ENCODE measurements around the gene NELFCD. TPM values are rescaled to one million over a fixed set of nuclear protein-coding genes. Genes with fewer than 3 reads are reported as not detected.

NELFCD gene
- total and polyA plus RNA-seq, 9 donors: 36.0 to 69.6 (median 58.9) TPM

- no peaks in the 10 kb centered on the region for H3K27me3 ChIP-seq (ENCODE audit: control insufficient read depth, insufficient read depth, low read length)
- DNase-seq: no peak
- peaks cover 2% of the 10 kb centered on the region for H3K4me1 ChIP-seq (ENCODE audit: control insufficient read depth, insufficient read depth, low read length)
- H3K27ac ChIP-seq (ENCODE audit: low read length): no peak overlapping the region
- H3K4me3 ChIP-seq (ENCODE audit: low read length): no peak overlapping the region
- H3K9me3 ChIP-seq (replicated peaks; ENCODE audit: control insufficient read depth, low read depth, low read length): no peaks in the 10 kb centered on the region
- H3K36me3 ChIP-seq (ENCODE audit: control insufficient read depth, insufficient read depth, low read length): peaks cover 37% of the 10 kb centered on the region
- WGBS (ENCODE audit: insufficient coverage): 96% methylated on average over 24 of the region's 24 CpGs
Measured at GRCh38 chr20:59024111-59024530, 43.1 kb downstream of the NELFCD start.

GRCh38 chr20:59025086-59025485 is 44.0 kb downstream of the NELFCD start:
- no peak overlapping the region for H3K27ac ChIP-seq (ENCODE audit: low read length)
- H3K4me3 ChIP-seq (ENCODE audit: low read length): no peak overlapping the region
- WGBS (ENCODE audit: insufficient coverage): 60% methylated on average over 1 of the region's 2 CpGs
- peaks cover 2% of the 10 kb centered on the region for H3K4me1 ChIP-seq (ENCODE audit: control insufficient read depth, insufficient read depth, low read length)
- no peaks in the 10 kb centered on the region for H3K27me3 ChIP-seq (ENCODE audit: control insufficient read depth, insufficient read depth, low read length)
- no peak for DNase-seq
- peaks cover 42% of the 10 kb centered on the region for H3K36me3 ChIP-seq (ENCODE audit: control insufficient read depth, insufficient read depth, low read length)
- no peaks in the 10 kb centered on the region for H3K9me3 ChIP-seq (replicated peaks; ENCODE audit: control insufficient read depth, low read depth, low read length)

- peaks cover 42% of the 10 kb centered on the region for H3K36me3 ChIP-seq (ENCODE audit: control insufficient read depth, insufficient read depth, low read length)
- H3K27me3 ChIP-seq (ENCODE audit: control insufficient read depth, insufficient read depth, low read length): no peaks in the 10 kb centered on the region
- H3K9me3 ChIP-seq (replicated peaks; ENCODE audit: control insufficient read depth, low read depth, low read length): no peaks in the 10 kb centered on the region
- no peak overlapping the region for H3K27ac ChIP-seq (ENCODE audit: low read length)
- H3K4me1 ChIP-seq (ENCODE audit: control insufficient read depth, insufficient read depth, low read length): peaks cover 2% of the 10 kb centered on the region
- no peak for DNase-seq
- WGBS (ENCODE audit: insufficient coverage): 100% methylated on average over 1 of the region's 4 CpGs
- no peak overlapping the region for H3K4me3 ChIP-seq (ENCODE audit: low read length)
Measured at GRCh38 chr20:59025511-59025910, 44.5 kb downstream of the NELFCD start.

- Histone ChIP-seq H3K9me3 (replicated peaks; ENCODE audit: control insufficient read depth, low read depth, low read length) (no peaks in the 10 kb centered on the region), H3K27me3 (ENCODE audit: control insufficient read depth, insufficient read depth, low read length) (no peaks in the 10 kb centered on the region), H3K27ac (ENCODE audit: low read length) (no peak overlapping the region), H3K4me1 (ENCODE audit: control insufficient read depth, insufficient read depth, low read length) (peaks cover 10% of the 10 kb centered on the region), H3K4me3 (ENCODE audit: low read length) (no peak overlapping the region), H3K36me3 (ENCODE audit: control insufficient read depth, insufficient read depth, low read length) (peaks cover 44% of the 10 kb centered on the region)
- DNase-seq: no peak
- WGBS (ENCODE audit: insufficient coverage): 76% methylated on average over 3 of the region's 5 CpGs
Measured at GRCh38 chr20:59026904-59027740, 46.1 kb downstream of the NELFCD start.

- no peaks in the 10 kb centered on the region for H3K9me3 ChIP-seq (replicated peaks; ENCODE audit: control insufficient read depth, low read depth, low read length)
- no peak for DNase-seq
- peaks cover 41% of the 10 kb centered on the region for H3K36me3 ChIP-seq (ENCODE audit: control insufficient read depth, insufficient read depth, low read length)
- H3K4me1 ChIP-seq (ENCODE audit: control insufficient read depth, insufficient read depth, low read length): peaks cover 13% of the 10 kb centered on the region
- H3K27ac ChIP-seq (ENCODE audit: low read length): no peak overlapping the region
- no peaks in the 10 kb centered on the region for H3K27me3 ChIP-seq (ENCODE audit: control insufficient read depth, insufficient read depth, low read length)
- 41% methylated on average over 5 of the region's 8 CpGs for WGBS (ENCODE audit: insufficient coverage)
- no peak overlapping the region for H3K4me3 ChIP-seq (ENCODE audit: low read length)
Measured at GRCh38 chr20:59027741-59028320, 46.8 kb downstream of the NELFCD start.

GRCh38 chr20:59028812-59029211 is 47.8 kb downstream of the NELFCD start:
- Histone ChIP-seq H3K27ac (ENCODE audit: low read length) (no peak overlapping the region), H3K4me1 (ENCODE audit: control insufficient read depth, insufficient read depth, low read length) (peaks cover 14% of the 10 kb centered on the region), H3K27me3 (ENCODE audit: control insufficient read depth, insufficient read depth, low read length) (no peaks in the 10 kb centered on the region), H3K4me3 (ENCODE audit: low read length) (no peak overlapping the region), H3K36me3 (ENCODE audit: control insufficient read depth, insufficient read depth, low read length) (peaks cover 35% of the 10 kb centered on the region), H3K9me3 (replicated peaks; ENCODE audit: control insufficient read depth, low read depth, low read length) (no peaks in the 10 kb centered on the region)
- no peak for DNase-seq
- WGBS (ENCODE audit: insufficient coverage): no CpG with 5 or more reads among the region's 2 CpGs

- Histone ChIP-seq H3K36me3 (ENCODE audit: control insufficient read depth, insufficient read depth, low read length) (peaks cover 29% of the 10 kb centered on the region), H3K9me3 (replicated peaks; ENCODE audit: control insufficient read depth, low read depth, low read length) (no peaks in the 10 kb centered on the region), H3K4me3 (ENCODE audit: low read length) (peak overlapping the region; percentile 87), H3K27me3 (ENCODE audit: control insufficient read depth, insufficient read depth, low read length) (no peaks in the 10 kb centered on the region), H3K27ac (ENCODE audit: low read length) (no peak overlapping the region), H3K4me1 (ENCODE audit: control insufficient read depth, insufficient read depth, low read length) (peaks cover 14% of the 10 kb centered on the region)
- no peak for DNase-seq
- whole genome bisulfite sequencing (ENCODE audit: insufficient coverage): 81% methylated on average over 4 of the region's 7 CpGs
Measured at GRCh38 chr20:59030911-59031563, 50.0 kb downstream of the NELFCD start.

- H3K4me1 ChIP-seq (ENCODE audit: control insufficient read depth, insufficient read depth, low read length): peaks cover 14% of the 10 kb centered on the region
- no peaks in the 10 kb centered on the region for H3K9me3 ChIP-seq (replicated peaks; ENCODE audit: control insufficient read depth, low read depth, low read length)
- H3K4me3 ChIP-seq (ENCODE audit: low read length): peak overlapping the region; percentile 87
- no peaks in the 10 kb centered on the region for H3K27me3 ChIP-seq (ENCODE audit: control insufficient read depth, insufficient read depth, low read length)
- 19% methylated on average over 7 of the region's 13 CpGs for WGBS (ENCODE audit: insufficient coverage)
- H3K27ac ChIP-seq (ENCODE audit: low read length): peak overlapping the region; percentile 86
- DNase-seq: no peak
- H3K36me3 ChIP-seq (ENCODE audit: control insufficient read depth, insufficient read depth, low read length): peaks cover 32% of the 10 kb centered on the region
Measured at GRCh38 chr20:59031564-59032022, 50.5 kb downstream of the NELFCD start.

- H3K9me3 ChIP-seq (replicated peaks; ENCODE audit: control insufficient read depth, low read depth, low read length): no peaks in the 10 kb centered on the region
- peak; percentile 98 for DNase-seq
- peaks cover 14% of the 10 kb centered on the region for H3K4me1 ChIP-seq (ENCODE audit: control insufficient read depth, insufficient read depth, low read length)
- H3K27ac ChIP-seq (ENCODE audit: low read length): peak within 1 kb of the TSS; percentile 90
- WGBS (ENCODE audit: insufficient coverage): under 1% methylated on average over 86 of the region's 86 CpGs
- peaks cover 33% of the 10 kb centered on the region for H3K36me3 ChIP-seq (ENCODE audit: control insufficient read depth, insufficient read depth, low read length)
- no peaks in the 10 kb centered on the region for H3K27me3 ChIP-seq (ENCODE audit: control insufficient read depth, insufficient read depth, low read length)
- peak within 1 kb of the TSS; percentile 87 for H3K4me3 ChIP-seq (ENCODE audit: low read length)
Measured at GRCh38 chr20:59032023-59032712, 51.1 kb downstream of the NELFCD start, which contains the start of gene ATP5F1E. TSS of gene ATP5F1E (minus strand) at chr20:59032335. CDS start at chr20:59032251, 84 bp downstream.

All from muscle of leg (tissue), 11 donors.